ENCODE data around the gene PRRC2A.

DNA sequence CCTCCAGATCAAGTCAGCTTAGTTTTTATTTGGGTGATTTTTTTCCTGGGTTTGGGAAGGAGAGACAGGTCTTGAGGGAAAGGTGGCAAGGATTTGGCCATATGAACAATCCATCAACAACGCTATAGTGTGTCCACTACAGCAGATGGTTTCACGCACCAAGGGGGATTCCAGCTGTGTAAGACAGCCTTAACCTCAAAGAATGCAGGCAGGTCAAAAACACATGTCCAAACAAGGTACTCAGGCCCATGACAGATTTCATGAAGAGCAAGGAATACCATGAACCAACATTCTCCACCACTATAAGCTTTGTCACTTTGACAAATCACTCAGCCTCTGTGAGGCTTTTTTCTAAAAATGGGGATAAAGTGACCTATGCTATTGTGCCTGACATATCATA is 3.5 kb upstream of the PRRC2A start:
- no peak for TF ChIP-seq POLR2A (IDR thresholded peaks at IDR 0.05)
- TF ChIP-seq, protein P1, sequence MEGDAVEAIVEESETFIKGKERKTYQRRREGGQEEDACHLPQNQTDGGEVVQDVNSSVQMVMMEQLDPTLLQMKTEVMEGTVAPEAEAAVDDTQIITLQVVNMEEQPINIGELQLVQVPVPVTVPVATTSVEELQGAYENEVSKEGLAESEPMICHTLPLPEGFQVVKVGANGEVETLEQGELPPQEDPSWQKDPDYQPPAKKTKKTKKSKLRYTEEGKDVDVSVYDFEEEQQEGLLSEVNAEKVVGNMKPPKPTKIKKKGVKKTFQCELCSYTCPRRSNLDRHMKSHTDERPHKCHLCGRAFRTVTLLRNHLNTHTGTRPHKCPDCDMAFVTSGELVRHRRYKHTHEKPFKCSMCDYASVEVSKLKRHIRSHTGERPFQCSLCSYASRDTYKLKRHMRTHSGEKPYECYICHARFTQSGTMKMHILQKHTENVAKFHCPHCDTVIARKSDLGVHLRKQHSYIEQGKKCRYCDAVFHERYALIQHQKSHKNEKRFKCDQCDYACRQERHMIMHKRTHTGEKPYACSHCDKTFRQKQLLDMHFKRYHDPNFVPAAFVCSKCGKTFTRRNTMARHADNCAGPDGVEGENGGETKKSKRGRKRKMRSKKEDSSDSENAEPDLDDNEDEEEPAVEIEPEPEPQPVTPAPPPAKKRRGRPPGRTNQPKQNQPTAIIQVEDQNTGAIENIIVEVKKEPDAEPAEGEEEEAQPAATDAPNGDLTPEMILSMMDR (IDR thresholded peaks at IDR 0.05): no peak
